RPMI8226 (cell line): ENCODE measurements around the gene TPM2.

Experiments
- DNase-seq: peaks from one replicate; pipeline ENCODE4 v3.0.0-alpha.2; 2015

The TPM2 gene

GRCh38 chr9:35717132-35717870 lies 27.6 kb upstream of the TPM2 start:
- DNase-seq: no peak

GRCh38 chr9:35716230-35716629 lies 26.5 kb upstream of the TPM2 start:
- no peak for DNase-seq

- DNase-seq: no peak
These were observed 25.0 kb upstream of the TPM2 start for GRCh38 chr9:35714579-35715252.

- DNase-seq: no peak
These were observed 24.4 kb upstream of the TPM2 start for GRCh38 chr9:35714123-35714522.

GRCh38 chr9:35713578-35713977 lies 23.9 kb upstream of the TPM2 start:
- DNase-seq: no peak

- DNase-seq: no peak
These were observed 23.2 kb upstream of the TPM2 start for GRCh38 chr9:35712762-35713400.

- DNase-seq: no peak
These were observed 22.0 kb upstream of the TPM2 start for GRCh38 chr9:35711501-35712428.

- DNase-seq: no peak
These were observed 21.2 kb upstream of the TPM2 start for GRCh38 chr9:35710818-35711500.

- DNase-seq: no peak
These were observed 18.4 kb upstream of the TPM2 start for GRCh38 chr9:35708146-35708545.

GRCh38 chr9:35706951-35707350 lies 17.2 kb upstream of the TPM2 start:
- DNase-seq: no peak

GRCh38 chr9:35705836-35706430 lies 16.2 kb upstream of the TPM2 start:
- no peak for DNase-seq

GRCh38 chr9:35705372-35705771 lies 15.6 kb upstream of the TPM2 start:
- DNase-seq: no peak

GRCh38 chr9:35703906-35704672 lies 14.4 kb upstream of the TPM2 start:
- no peak for DNase-seq

- no peak for DNase-seq
These were observed 13.0 kb upstream of the TPM2 start for GRCh38 chr9:35702696-35703095.

GRCh38 chr9:35700942-35701341 lies 11.2 kb upstream of the TPM2 start:
- DNase-seq: no peak

GRCh38 chr9:35700031-35700430 lies 10.3 kb upstream of the TPM2 start:
- no peak for DNase-seq

- DNase-seq: no peak
These were observed 8.5 kb upstream of the TPM2 start for GRCh38 chr9:35698231-35698630.

GRCh38 chr9:35697486-35697885 lies 7.8 kb upstream of the TPM2 start:
- DNase-seq: no peak

GRCh38 chr9:35696520-35697215 lies 6.9 kb upstream of the TPM2 start:
- DNase-seq: peak; percentile 63

GRCh38 chr9:35695943-35696401 lies 6.2 kb upstream of the TPM2 start:
- DNase-seq: no peak
